AG04450 (cell line): Measurements from ENCODE around the gene C21orf58. TPM values are rescaled to one million over a fixed set of nuclear protein-coding genes. Genes with fewer than 3 reads are reported as not detected.

Experiments
- CTCF ChIA-PET: fragments of 300-600, 350-600 bp; formaldehyde crosslinking; extraction: SDS; loops from one replicate; lab custom pipeline; 2022; ENCODE audit warnings: antibody characterized with exemption, inconsistent platforms; lab: Charles Lee
- POLR2A ChIA-PET: fragments of 350-600 bp; formaldehyde crosslinking; extraction: SDS; loops from one replicate; lab custom pipeline; 2021; ENCODE audit warnings: antibody characterized with exemption, inconsistent platforms; lab: Yijun Ruan, JAX
- DNase-seq: peaks from one replicate; pipeline ENCODE4 v3.0.0-alpha.2; 2011; ENCODE audit warnings: low read depth, low spot score
- H3K27ac ChIP-seq: one replicate; pipeline ENCODE4 v1.5.1; 2012; ENCODE audit warnings: low read depth, low read length, control low read depth
- H3K27me3 ChIP-seq: one replicate; pipeline ENCODE4 v1.6.0; 2012; ENCODE audit warnings: low read length; ENCODE audit not compliant: control insufficient read depth, insufficient read depth
- H3K4me3 ChIP-seq: 2 replicates; pipeline ENCODE4 v1.5.1; 2011; ENCODE audit warnings: mild to moderate bottlenecking, low read depth, low read length, control low read depth
- H3K9me3 ChIP-seq: 2 replicates; pipeline ENCODE4 v1.5.1; 2012; ENCODE audit warnings: low read length; ENCODE audit not compliant: control insufficient read depth, insufficient read depth
- CTCF ChIP-seq: IDR thresholded peaks from 2 replicates; pipeline ENCODE4 v1.5.1; 2011; ENCODE audit warnings: low read depth, low read length, control low read depth, inconsistent platforms
- polyA plus RNA-seq: library from polyadenylated mRNA; depleted of rRNA; stranded (reverse); fragments of >200 nt; gene quantifications from 2 replicates; pipeline ENCODE4 v1.2.3, GENCODE V29; 2011

The C21orf58 gene
- polyA plus RNA-seq, 1 experiment = 1.2 TPM

GRCh38 chr21:46344219-46344915 is 20.7 kb upstream of the C21orf58 start:
- no peak for TF ChIP-seq CTCF
- Histone ChIP-seq H3K9me3 (no peaks in the 10 kb centered on the region), H3K4me3 (no peak overlapping the region), H3K27me3 (no peaks in the 10 kb centered on the region), H3K27ac (no peak overlapping the region)
- ChIA-PET CTCF (no interaction called here), POLR2A (no interaction called here)
- no peak for DNase-seq

GRCh38 chr21:46340998-46341397 is 17.3 kb upstream of the C21orf58 start:
- no peak for DNase-seq
- Histone ChIP-seq H3K27me3 (no peaks in the 10 kb centered on the region), H3K27ac (no peak overlapping the region), H3K9me3 (no peaks in the 10 kb centered on the region), H3K4me3 (no peak overlapping the region)
- ChIA-PET CTCF (interaction anchor here (1.0 kb wide), 1 partner anchor 298 kb away, joined by 4 read pairs; no protein-coding TSS in a partner anchor), POLR2A (no interaction called here)
- no peak for TF ChIP-seq CTCF

DNA sequence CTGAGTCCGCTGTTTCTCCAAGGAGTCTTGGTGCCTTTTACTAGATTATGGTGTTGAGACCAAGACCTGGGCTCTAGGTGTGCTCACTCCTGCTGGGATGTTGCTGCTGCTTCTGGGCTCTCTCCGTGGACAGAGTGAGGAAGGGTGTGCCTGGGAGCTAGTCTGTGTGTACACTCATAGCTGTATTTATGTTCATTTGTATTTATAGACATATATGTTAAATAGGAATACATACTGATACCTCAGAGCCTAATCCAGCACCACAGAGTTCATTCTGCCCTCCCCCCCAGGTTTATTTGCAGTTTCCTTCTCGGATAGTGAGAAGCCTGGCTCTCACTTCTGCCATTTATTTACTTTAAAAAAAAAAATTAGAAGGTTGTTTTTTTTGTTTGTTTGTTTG is 12.9 kb upstream of the C21orf58 start:
- no peak overlapping the region for H3K27ac ChIP-seq
- H3K27me3 ChIP-seq = no peaks in the 10 kb centered on the region
- no peaks in the 10 kb centered on the region for H3K9me3 ChIP-seq
- ChIA-PET POLR2A (interaction anchor here (0.6 kb wide), 1 partner anchor 80 kb away, joined by 9 read pairs; no protein-coding TSS in a partner anchor), CTCF (no interaction called here)
- no peak overlapping the region for H3K4me3 ChIP-seq
- no peak for DNase-seq
- no peak for TF ChIP-seq CTCF

DNA sequence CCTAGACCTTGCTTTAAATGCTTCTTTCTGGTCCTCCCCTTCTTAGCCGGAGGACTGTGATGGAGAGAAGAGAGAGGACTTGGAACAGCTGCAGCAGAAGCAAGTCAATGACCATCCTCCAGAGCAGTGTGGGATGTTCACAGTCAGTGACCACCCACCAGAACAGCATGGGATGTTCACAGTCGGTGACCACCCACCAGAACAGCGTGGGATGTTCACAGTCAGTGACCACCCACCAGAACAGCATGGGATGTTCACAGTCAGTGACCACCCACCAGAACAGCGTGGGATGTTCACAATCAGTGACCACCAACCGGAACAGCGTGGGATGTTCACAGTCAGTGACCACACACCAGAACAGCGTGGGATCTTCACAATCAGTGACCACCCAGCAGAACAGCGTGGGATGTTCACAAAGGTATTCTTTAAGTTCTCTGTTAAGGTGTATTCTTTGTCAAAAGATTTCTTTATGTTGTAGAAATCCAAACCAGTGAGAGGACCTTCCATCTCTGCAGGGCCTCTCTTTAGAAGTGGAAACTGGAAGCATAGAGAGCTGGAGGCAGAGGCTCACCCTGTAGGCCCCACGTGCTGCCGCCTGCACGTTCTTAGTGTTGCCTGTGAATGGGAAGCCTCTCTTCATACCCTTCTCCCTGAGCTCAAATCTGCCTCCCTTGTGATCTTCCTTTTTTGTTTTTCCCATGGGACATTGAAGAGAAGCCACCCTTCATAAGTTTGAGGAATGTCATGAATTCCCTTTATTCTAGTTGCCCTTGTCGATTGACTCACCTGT is 10.9 kb upstream of the C21orf58 start:
- CTCF ChIA-PET = no interaction called here
- no peak overlapping the region for H3K27ac ChIP-seq
- H3K27me3 ChIP-seq = no peaks in the 10 kb centered on the region
- DNase-seq = no peak
- H3K4me3 ChIP-seq = no peak overlapping the region
- no peaks in the 10 kb centered on the region for H3K9me3 ChIP-seq
- no peak for TF ChIP-seq CTCF
- POLR2A ChIA-PET = interaction anchor here (1.1 kb wide), 1 partner anchor 9 kb away, joined by 6 read pairs; no protein-coding TSS in a partner anchor

GRCh38 chr21:46329796-46330195 is 6.1 kb upstream of the C21orf58 start:
- Histone ChIP-seq H3K27ac (no peak overlapping the region), H3K4me3 (no peak overlapping the region), H3K27me3 (no peaks in the 10 kb centered on the region), H3K9me3 (no peaks in the 10 kb centered on the region)
- CTCF ChIA-PET = no interaction called here
- no peak for DNase-seq
- POLR2A ChIA-PET = interaction anchor here (0.6 kb wide), 1 partner anchor 39 kb away, joined by 3 read pairs; no protein-coding TSS in a partner anchor
- no peak for TF ChIP-seq CTCF
